Measurements from ENCODE around the gene NUP62CL.
A peak's percentile ranks its signal among the peaks of the same experiment; 100 is the strongest.

The NUP62CL gene

DNA sequence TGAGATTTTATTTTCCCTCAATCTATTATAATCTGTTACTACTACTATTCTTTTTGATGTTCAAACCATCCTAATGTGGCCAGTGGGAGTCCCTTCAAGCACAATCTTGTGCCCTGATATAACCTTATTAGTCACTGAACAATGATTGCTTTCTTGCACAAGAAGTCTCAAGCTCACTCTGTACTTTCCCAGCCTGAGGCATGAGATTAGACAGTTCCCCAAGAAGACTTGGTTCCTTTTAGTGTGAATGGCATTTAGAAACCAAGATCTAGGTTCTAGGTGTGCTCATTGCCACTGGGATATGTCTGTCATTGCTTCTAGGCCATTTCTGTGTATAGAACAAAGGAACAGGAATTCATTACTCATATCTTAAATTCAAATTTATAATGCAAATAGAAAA is 59.6 kb downstream of the NUP62CL start:
- no peak for DNase-seq

DNA sequence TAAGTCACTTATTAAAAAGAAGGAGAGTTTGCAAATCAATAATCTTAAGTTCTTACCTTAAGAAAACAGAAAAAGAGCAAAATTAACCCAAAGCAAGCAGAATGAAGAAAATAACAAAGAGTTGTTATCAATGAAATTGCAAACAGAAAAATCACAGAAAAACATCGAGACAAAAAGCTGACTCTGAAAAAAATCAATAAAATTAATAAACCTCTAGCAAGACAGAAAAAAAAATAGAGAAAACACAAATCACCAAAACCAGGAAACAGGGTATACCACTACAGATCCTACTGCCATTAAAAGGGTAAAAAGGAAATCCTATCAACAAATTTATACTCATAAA is 70.3 kb downstream of the NUP62CL start:
- DNase-seq, result no peak

DNA sequence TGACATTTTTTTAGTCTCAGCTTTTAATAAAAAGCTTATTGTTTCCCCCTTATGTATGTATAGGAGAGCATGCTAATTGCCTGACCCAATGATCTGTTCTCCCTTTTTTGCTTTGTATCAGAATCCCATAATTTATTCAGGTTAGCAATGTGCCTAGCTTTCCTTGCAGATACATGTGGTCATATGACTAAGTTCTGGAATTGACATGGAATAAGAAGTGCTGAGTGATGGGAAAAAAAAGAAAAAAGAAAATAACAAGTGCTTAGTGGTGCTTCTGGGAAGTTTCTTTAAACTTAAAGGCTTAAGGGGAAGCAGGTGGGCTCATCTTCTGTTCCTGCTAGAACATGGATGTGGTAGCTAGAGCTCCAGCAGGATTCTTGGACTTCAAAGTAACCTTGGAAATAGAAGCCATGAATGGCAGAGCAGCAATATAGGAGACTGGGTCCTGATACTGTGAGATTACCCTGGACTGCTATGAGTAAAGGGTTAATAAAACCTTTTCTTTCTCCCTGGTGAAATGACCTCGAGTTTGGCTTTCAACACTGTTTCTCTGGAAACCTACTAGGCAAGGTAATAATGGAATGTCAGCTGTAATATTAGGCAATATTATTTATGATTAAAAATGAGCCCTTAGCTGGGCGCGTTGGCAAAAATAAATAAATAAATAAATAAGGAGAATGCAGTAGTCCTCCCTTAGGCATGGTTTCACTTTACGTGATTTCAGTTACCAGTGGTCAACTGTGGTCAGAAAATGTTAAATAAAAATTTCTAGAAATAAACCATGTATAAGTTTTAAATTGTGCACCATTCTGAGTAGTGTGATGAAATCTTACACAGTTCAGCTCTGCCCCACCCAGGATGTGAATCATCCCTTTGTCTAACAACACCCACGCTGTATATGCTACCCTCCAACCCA is 70.9 kb downstream of the NUP62CL start:
- DNase-seq, result no peak

DNA sequence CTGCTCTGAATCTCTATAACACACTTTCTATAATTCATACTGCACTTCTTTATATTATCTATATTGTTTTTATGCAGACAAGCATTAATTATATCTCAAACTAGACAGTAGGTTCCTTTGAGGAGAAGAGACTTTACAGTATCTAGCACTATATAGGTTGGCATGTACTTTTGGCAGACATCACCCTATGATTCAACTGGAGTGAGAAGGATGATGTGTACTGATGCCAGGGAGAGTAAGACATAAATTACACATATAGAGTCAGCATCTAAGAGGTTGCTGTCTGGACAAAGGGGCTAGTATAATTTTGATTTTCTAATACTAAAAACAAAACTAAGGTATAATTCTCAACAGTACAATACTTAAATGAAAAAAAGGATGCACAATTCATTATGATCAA is 82.5 kb downstream of the NUP62CL start:
- DNase-seq, result no peak

DNA sequence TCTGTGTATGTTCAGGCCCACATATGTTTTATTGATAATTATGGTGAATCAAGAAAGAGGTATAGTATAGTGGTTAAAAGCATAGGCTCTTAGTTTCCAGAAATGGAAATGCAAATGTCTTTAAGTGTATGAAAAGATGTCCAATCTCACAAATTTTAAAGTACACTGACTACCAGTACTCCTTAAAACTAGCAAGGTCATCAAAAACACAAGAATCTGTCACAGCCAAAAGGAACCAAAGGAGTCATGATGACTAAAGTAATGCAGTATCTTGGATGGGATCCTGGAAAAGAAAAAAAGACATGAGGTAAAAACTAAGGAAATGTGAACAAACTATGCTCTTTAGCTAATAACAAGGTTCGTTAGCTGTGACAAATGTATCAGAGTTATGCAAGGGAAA is 87.0 kb downstream of the NUP62CL start:
- DNase-seq, result no peak

DNA sequence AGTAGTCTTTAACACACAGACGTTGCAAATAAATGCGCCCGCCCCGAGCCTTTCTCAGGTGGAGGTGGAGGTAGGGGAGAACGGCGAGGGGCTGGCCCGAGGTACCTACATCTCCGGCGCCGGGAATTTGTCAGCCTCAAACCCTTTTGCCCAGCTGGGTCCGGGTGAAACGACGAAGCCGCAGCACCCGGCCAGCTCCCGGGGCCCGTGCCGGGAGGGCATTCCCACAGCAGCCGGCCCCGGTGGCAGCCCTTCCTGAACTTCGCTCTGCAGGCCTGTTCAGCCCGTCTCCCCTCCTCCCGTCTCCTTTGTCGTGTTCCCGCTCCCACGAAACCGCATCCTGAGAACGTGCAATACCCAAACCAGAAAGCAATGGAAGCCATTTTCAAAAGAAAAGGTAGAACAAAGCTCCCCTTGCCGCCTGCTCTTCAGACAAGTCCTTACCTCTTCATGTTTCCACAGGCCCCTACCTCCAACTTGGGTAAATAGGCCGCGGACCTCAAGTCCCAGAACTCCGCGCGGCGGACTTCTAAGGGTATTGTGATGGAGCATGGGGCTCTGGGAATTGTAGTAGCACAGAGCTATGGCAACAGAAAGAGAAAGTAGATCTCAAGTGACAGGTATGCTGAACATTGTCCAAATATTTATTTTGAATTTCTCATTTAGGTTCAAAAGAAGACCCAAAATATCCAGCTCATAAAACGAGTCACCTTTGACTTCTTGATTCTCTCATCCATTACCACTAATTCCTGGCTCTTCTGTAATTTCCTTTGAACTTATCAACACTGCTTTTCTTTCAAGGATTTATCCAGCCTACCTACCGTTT is 87.7 kb downstream of the NUP62CL start, which contains the start of gene RBM41:
Gene RBM41, minus strand, starts transcription at position 501 of the 826 bp plus-strand sequence. Its CDS starts 49 bp downstream, at position 452.
- peak; percentile 8 for DNase-seq

DNA sequence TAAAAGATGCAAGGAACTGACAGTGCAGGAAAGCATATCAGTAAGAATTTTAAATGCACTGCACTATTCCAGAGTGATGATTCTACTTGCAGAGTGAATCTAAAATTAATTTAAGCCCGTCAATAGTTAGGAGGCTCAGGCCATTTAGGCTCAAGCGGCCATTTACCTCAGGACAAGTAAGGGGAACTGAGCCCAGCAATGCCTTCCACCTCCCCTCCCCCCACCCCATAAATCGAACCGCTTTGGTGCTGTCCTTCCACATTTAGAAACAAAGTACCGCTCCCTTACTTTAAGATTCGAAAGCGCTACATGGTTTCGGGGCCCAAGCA is 88.3 kb downstream of the NUP62CL start:
- DNase-seq, result no peak

DNA sequence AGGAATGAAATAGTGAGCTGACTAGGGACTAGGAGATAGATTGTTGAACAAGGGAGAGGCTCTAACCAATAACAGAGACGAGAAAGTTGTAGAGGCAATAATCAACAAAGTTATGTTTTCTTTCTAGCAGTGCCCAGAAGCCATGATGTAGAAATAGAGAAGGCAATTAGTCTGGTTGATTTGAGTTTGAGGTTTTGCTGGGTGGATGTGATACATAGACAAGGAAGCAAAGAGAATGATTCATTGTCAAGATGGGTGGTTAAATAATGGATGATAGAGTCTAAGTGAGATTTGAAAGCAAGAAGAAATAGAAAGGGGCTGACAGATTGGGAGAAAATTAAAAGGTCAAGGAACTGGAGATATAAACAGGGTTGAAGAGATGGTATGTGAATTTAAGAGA is 98.8 kb downstream of the NUP62CL start:
- no peak for DNase-seq

DNA sequence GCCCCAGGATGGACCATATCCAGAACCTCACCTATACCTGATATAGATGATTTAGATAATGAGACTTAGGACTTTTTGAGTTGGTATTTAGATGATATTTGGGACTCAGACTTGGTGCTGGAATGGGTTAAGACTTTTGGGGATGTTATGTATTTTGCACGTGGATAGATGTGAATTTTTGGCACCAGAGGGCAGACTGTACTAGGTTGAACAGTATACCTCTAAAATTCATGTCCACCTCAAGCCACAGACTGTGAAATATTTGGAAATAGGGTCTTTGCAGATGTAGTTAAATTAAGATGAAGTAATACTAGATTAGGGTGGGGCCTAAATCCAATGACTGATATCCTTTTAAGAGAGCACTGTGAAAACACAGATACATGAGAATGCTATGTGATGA is 103.3 kb downstream of the NUP62CL start:
- DNase-seq, result no peak

DNA sequence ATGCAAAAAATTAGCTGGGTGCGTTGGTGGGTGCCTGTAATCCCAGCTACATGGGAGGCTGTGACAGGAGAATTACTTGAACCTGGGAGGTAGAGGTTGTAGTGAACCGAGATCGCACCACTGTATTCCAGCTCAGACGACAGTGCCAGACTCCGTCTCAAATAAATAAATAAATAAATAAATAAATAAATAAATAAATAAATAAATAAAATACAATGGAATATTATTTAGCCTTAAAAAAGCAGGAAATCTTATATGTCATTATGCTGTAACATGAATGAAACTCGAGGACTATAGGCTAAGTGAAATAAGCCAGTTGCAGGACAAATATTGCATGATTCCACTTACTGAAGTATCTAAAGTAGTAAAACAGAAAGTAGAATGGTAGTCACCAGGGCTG is 130.1 kb downstream of the NUP62CL start:
- DNase-seq, result no peak

All from T1000 (cell line).